IMR-90 (cell line): Measurements from ENCODE around the gene DEFB114. TPM values are rescaled to one million over a fixed set of nuclear protein-coding genes. Genes with fewer than 3 reads are reported as not detected.

ENCODE experiments used
- ATAC-seq: fragments of 200-7000 bp; cut with Tn5 transposase; 2 replicates; pipeline ENCODE4 v1.9.1; 2020; ENCODE audit warnings: low read depth, mild to moderate bottlenecking, moderate library complexity
- Bru-seq: library from RNA; stranded (reverse); fragments of 400-500 nt; gene quantifications from one replicate; lab custom pipeline; 2021; lab: Mats Ljungman, UMichigan
- BruChase-seq, 2 experiments: library from RNA; stranded (reverse); fragments of 400-500 nt; gene quantifications; one replicate each; lab custom pipeline; 2021; lab: Mats Ljungman, UMichigan
- BruUV-seq: library from RNA; stranded (reverse); fragments of 400-500 nt; replicated peaks from 2 replicates; lab custom pipeline; 2021; lab: Mats Ljungman, UMichigan
- CTCF ChIA-PET: fragments of 300-600 bp; formaldehyde crosslinking; extraction: SDS; loops from one replicate; lab custom pipeline; 2021; ENCODE audit warnings: antibody characterized with exemption; lab: Yijun Ruan, JAX
- POLR2A ChIA-PET: fragments of 300-600 bp; sonication (Branson Sonifier 250); formaldehyde crosslinking; loops from one replicate; lab custom pipeline; 2022; ENCODE audit warnings: antibody characterized with exemption; ENCODE audit not compliant: unreplicated experiment; lab: Charles Lee
- DNase-seq: peaks from one replicate; pipeline ENCODE4 v3.0.0; 2013
- H2AFZ ChIP-seq: replicated peaks from 2 replicates; pipeline ENCODE3; 2013; ENCODE audit warnings: low read length, mild to moderate bottlenecking; ENCODE audit not compliant: poor library complexity
- H2AK5ac ChIP-seq: 2 replicates; pipeline ENCODE4 v1.6.1; 2013; ENCODE audit warnings: low read depth, low read length, inconsistent platforms
- H2AK9ac ChIP-seq: replicated peaks from 2 replicates; pipeline ENCODE3; 2013; ENCODE audit warnings: mild to moderate bottlenecking, low read depth, low read length, moderate library complexity; ENCODE audit not compliant: poor library complexity
- H2BK120ac ChIP-seq: 2 replicates; pipeline ENCODE4 v1.6.1; 2013; ENCODE audit warnings: low read depth, low read length, inconsistent platforms
- H2BK15ac ChIP-seq: 3 replicates; pipeline ENCODE4 v1.6.1; 2013; ENCODE audit warnings: low read depth, low read length, inconsistent platforms
- H2BK20ac ChIP-seq: 2 replicates; pipeline ENCODE4 v1.6.1; 2013; ENCODE audit warnings: low read depth, mild to moderate bottlenecking, inconsistent platforms, low read length, moderate library complexity
- H2BK5ac ChIP-seq: 2 replicates; pipeline ENCODE4 v1.6.1; 2013; ENCODE audit warnings: mild to moderate bottlenecking, low read depth, low read length, inconsistent platforms; ENCODE audit not compliant: poor library complexity, severe bottlenecking
- H3K14ac ChIP-seq: replicated peaks from 2 replicates; pipeline ENCODE4 v1.6.1; 2013; ENCODE audit warnings: low read depth, low read length, inconsistent platforms
- H3K18ac ChIP-seq: 2 replicates; pipeline ENCODE4 v1.6.1; 2013; ENCODE audit warnings: low read depth, low read length, control low read depth
- H3K23ac ChIP-seq: 2 replicates; pipeline ENCODE4 v1.6.1; 2013; ENCODE audit warnings: low read depth, low read length, inconsistent platforms
- H3K27ac ChIP-seq: 2 replicates; pipeline ENCODE4 v1.5.1; 2013; ENCODE audit warnings: mild to moderate bottlenecking, control low read depth, low read length; ENCODE audit not compliant: insufficient read depth
- H3K27me3 ChIP-seq: 2 replicates; pipeline ENCODE4 v1.6.1; 2013; ENCODE audit warnings: low read length; ENCODE audit not compliant: control insufficient read depth, insufficient read depth
- H3K36me3 ChIP-seq: 2 replicates; pipeline ENCODE4 v1.6.1; 2013; ENCODE audit warnings: low read length, mixed read lengths; ENCODE audit not compliant: control insufficient read depth, insufficient read depth
- H3K4ac ChIP-seq: 2 replicates; pipeline ENCODE4 v1.6.1; 2013; ENCODE audit warnings: low read depth, low read length, inconsistent platforms
- H3K4me1 ChIP-seq: 2 replicates; pipeline ENCODE4 v1.6.1; 2013; ENCODE audit warnings: low read length, mixed read lengths; ENCODE audit not compliant: control insufficient read depth, insufficient read depth
- H3K4me2 ChIP-seq: 2 replicates; pipeline ENCODE4 v1.6.1; 2013; ENCODE audit warnings: low read depth, mild to moderate bottlenecking, control low read depth, low read length, moderate library complexity
- H3K4me3 ChIP-seq: 2 replicates; pipeline ENCODE4 v1.5.1; 2013; ENCODE audit warnings: low read depth, mild to moderate bottlenecking, control low read depth, low read length, moderate library complexity; ENCODE audit not compliant: insufficient read depth
- H3K56ac ChIP-seq: 2 replicates; pipeline ENCODE4 v1.6.1; 2013; ENCODE audit warnings: low read length, inconsistent platforms; ENCODE audit not compliant: insufficient read depth; ENCODE audit errors: extremely low read depth
- H3K79me1 ChIP-seq, 2 experiments: 2 replicates each; pipeline ENCODE4 v1.6.1; 2013; ENCODE audit warnings: low read length in 2 of 2, inconsistent platforms in 1 of 2, low read depth in 1 of 2
- H3K9ac ChIP-seq: 2 replicates; pipeline ENCODE4 v1.6.1; 2013; ENCODE audit warnings: low read depth, low read length, control low read depth
- H3K9me1 ChIP-seq: 2 replicates; pipeline ENCODE4 v1.6.1; 2013; ENCODE audit warnings: low read length, inconsistent platforms; ENCODE audit not compliant: insufficient read depth
- H3K9me3 ChIP-seq: 2 replicates; pipeline ENCODE4 v1.6.1; 2013; ENCODE audit warnings: low read length; ENCODE audit not compliant: control insufficient read depth, insufficient read depth
- H4K20me1 ChIP-seq: 2 replicates; pipeline ENCODE4 v1.6.1; 2013; ENCODE audit warnings: low read length, inconsistent platforms; ENCODE audit not compliant: insufficient read depth
- H4K5ac ChIP-seq: 2 replicates; pipeline ENCODE4 v1.6.1; 2013; ENCODE audit warnings: mild to moderate bottlenecking, low read depth, low read length, control low read depth
- H4K8ac ChIP-seq, 2 experiments: 2 replicates each; pipeline ENCODE4 v1.6.1; 2013; ENCODE audit warnings: low read depth in 2 of 2, low read length in 2 of 2, control low read depth in 1 of 2, inconsistent platforms in 1 of 2
- H4K91ac ChIP-seq: 2 replicates; pipeline ENCODE4 v1.6.1; 2013; ENCODE audit warnings: low read depth, low read length, inconsistent platforms; ENCODE audit not compliant: insufficient read depth
- BHLHE40 ChIP-seq: fragments of 150-350 bp; IDR thresholded peaks from 2 replicates; pipeline ENCODE4 v1.6.1; 2016; ENCODE audit warnings: mild to moderate bottlenecking, low read depth, low read length
- CEBPB ChIP-seq: IDR thresholded peaks from 2 replicates; pipeline ENCODE4 v1.6.1; 2012; ENCODE audit warnings: low read depth, low read length, improper control_type of control experiment
- CTCF ChIP-seq: conservative IDR thresholded peaks from 2 replicates; pipeline ENCODE4 v1.5.1; 2012; ENCODE audit warnings: mild to moderate bottlenecking, low read depth, low read length, improper control_type of control experiment
- ELK1 ChIP-seq: fragments of 150-350 bp; IDR thresholded peaks from 2 replicates; pipeline ENCODE4 v1.6.1; 2016; ENCODE audit warnings: low read depth, mild to moderate bottlenecking, low read length, moderate library complexity, borderline replicate concordance
- RFX5 ChIP-seq: IDR thresholded peaks from 2 replicates; pipeline ENCODE4 v1.8.0; 2012; ENCODE audit warnings: low read depth, mild to moderate bottlenecking, low read length, moderate library complexity
- WGBS, 2 experiments: methylation state at CpG; one replicate each; pipeline versions ENCODE4 v1.1.5 to v1.1.7; 2013; ENCODE audit warnings: missing lambda C conversion rate in 2 of 2; ENCODE audit not compliant: insufficient read length in 1 of 2; ENCODE audit errors: extremely low coverage in 2 of 2; 5-methylcytosine and 5-hydroxymethylcytosine counted together
- dilution Hi-C: fragments of 300-500 bp; cut with HindIII; formaldehyde crosslinking; loops from one replicate; pipeline ENCODE4 v1.14.3; 2018; ENCODE audit warnings: low sequenced_read_pairs; ENCODE audit not compliant: unreplicated experiment
- in situ Hi-C: fragments of 300-500 bp; cut with MboI; formaldehyde crosslinking; loops from 3 replicates; pipeline ENCODE4 v1.14.3; 2019; ENCODE audit warnings: low sequenced_read_pairs, inconsistent platforms, mixed read lengths
- intact Hi-C: fragments of 100-400 bp; cut with micrococcal nuclease; formaldehyde crosslinking; loops from 2 replicates; pipeline ENCODE4 v1.10.0; 2022
- long read RNA-seq: library from polyadenylated mRNA; unstranded; transcript quantifications from one replicate; pipeline ENCODE4 v2.0.0, GENCODE V29; 2021; ENCODE audit not compliant: unreplicated experiment
- polyA plus RNA-seq, 3 experiments: library from polyadenylated mRNA; depleted of rRNA; stranded (reverse); fragments of >200 nt; gene quantifications; 2 replicates each; pipeline ENCODE4 v1.2.3, GENCODE V29; 2012; ENCODE audit warnings: low replicate concordance in 1 of 3
- total RNA-seq: library from RNA; depleted of rRNA; stranded (reverse); fragments of >200 nt; gene quantifications from 2 replicates; pipeline ENCODE4 v1.2.3, GENCODE V29; 2012; rRNA removed

The DEFB114 gene
- total RNA-seq (not detected in 2 replicates), polyA plus RNA-seq (2012; rRNA removed) (not detected in 2 replicates), Bru-seq, nascent RNA (not detected), BruChase-seq, experiment 1, labeled RNA remaining after a 6-hour chase (not detected), BruChase-seq, experiment 2, labeled RNA remaining after a 2-hour chase (not detected)
- not detected in 2 replicates for polyA plus RNA-seq (2012; cell fraction: cytosol; rRNA removed)
- not detected in 2 replicates for polyA plus RNA-seq (2012; cell fraction: nucleus; rRNA removed; ENCODE audit: low replicate concordance)
- long read RNA-seq: 0 reads

- Histone ChIP-seq H3K56ac (no peak within 1 kb of the TSS), H3K23ac (no peak within 1 kb of the TSS), H2BK20ac (no peak within 1 kb of the TSS), H3K4ac (no peak within 1 kb of the TSS), H4K8ac (no peak within 1 kb of the TSS), H3K18ac (no peak within 1 kb of the TSS), H4K91ac (no peak within 1 kb of the TSS), H3K9me3 (no peaks in the 10 kb centered on the region), H3K14ac (no peak within 1 kb of the TSS), H3K79me1 (no peaks in the 10 kb centered on the region), H2BK5ac (no peak within 1 kb of the TSS), H2AFZ (no peak within 1 kb of the TSS), H3K4me3 (no peak within 1 kb of the TSS), H3K9me1 (no peaks in the 10 kb centered on the region), H4K5ac (no peak within 1 kb of the TSS), H3K36me3 (no peaks in the 10 kb centered on the region), H2AK5ac (no peak within 1 kb of the TSS), H3K9ac (no peak within 1 kb of the TSS), H2BK120ac (no peak within 1 kb of the TSS), H3K27me3 (no peaks in the 10 kb centered on the region), H3K4me2 (no peak within 1 kb of the TSS), H4K20me1 (no peaks in the 10 kb centered on the region), H3K4me1 (no peaks in the 10 kb centered on the region), H2BK15ac (no peak within 1 kb of the TSS), H2AK9ac (no peak within 1 kb of the TSS), H3K27ac (no peak within 1 kb of the TSS)
- POLR2A ChIA-PET: no interaction called here
- intact Hi-C loops: no loop called here
- in situ Hi-C loops: no loop called here
- ATAC-seq (no peak), DNase-seq (no peak)
- no TSS peak for BruUV-seq
- CTCF ChIA-PET: interaction anchor here (0.6 kb wide), 1 partner anchor 303 kb away, joined by 3 read pairs; no protein-coding TSS in a partner anchor
- TF ChIP-seq BHLHE40 (no peak), RFX5 (no peak), CTCF (no peak), CEBPB (no peak), ELK1 (no peak)
- WGBS, 2 experiments: no CpG with 5 or more reads among the region's 2 CpGs
- dilution Hi-C loops: no loop called here
These were observed at the start of gene DEFB114 for GRCh38 chr6:49964064-49964463. TSS of gene DEFB114 (minus strand) at chr6:49964164. CDS start at chr6:49964105, 59 bp downstream.
